Activated T-helper 1 cell treated with anti-CD3 and anti-CD28 coated beads, Interleukin-12 subunit alpha, Interleukin-12 subunit beta, Interleukin-2, Interleukin-4 antibody, amounts not matched to agents 30 ng/mL and 10 ng/mL and 1 ng/mL, durations not matched to agents 14 hours and 24 hours and 36 hours (primary cell): ENCODE measurements around the gene UACA. TPM values are rescaled to one million over a fixed set of nuclear protein-coding genes. Genes with fewer than 3 reads are reported as not detected.
A peak's percentile ranks its signal among the peaks of the same experiment; 100 is the strongest.
"Not testable (repeated sequence)": the region's sequence is repeated elsewhere in the genome, so short reads cannot be mapped to it uniquely, and the experiment has no call there.

ENCODE experiments used
- DNase-seq: peaks from one replicate; pipeline ENCODE4 v3.0.0; 2021; ENCODE audit warnings: low spot score
- H3K27ac Mint-ChIP-seq: one replicate; pipeline ENCODE4 v1.8.0; 2021; ENCODE audit warnings: mild to moderate bottlenecking, mixed read lengths
- H3K27me3 Mint-ChIP-seq: one replicate; pipeline ENCODE4 v1.8.0; 2022; ENCODE audit warnings: mild to moderate bottlenecking, moderate library complexity, mixed read lengths; ENCODE audit not compliant: insufficient read depth
- H3K36me3 Mint-ChIP-seq: one replicate; pipeline ENCODE4 v1.8.0; 2021; ENCODE audit warnings: low read depth, mixed read lengths
- H3K4me1 Mint-ChIP-seq: one replicate; pipeline ENCODE4 v1.8.0; 2021; ENCODE audit warnings: low read depth, mixed read lengths
- H3K4me3 Mint-ChIP-seq: one replicate; pipeline ENCODE4 v1.8.0; 2021; ENCODE audit warnings: mild to moderate bottlenecking, moderate library complexity, mixed read lengths
- H3K9me3 Mint-ChIP-seq: one replicate; pipeline ENCODE4 v1.8.0; 2021; ENCODE audit warnings: mixed read lengths
- intact Hi-C: fragments of 100-400 bp; cut with micrococcal nuclease; formaldehyde crosslinking; loops from one replicate; pipeline ENCODE4 v1.15.1; 2024
- total RNA-seq: library from RNA; stranded (reverse); gene quantifications from 2 replicates; pipeline ENCODE4 v1.2.3, GENCODE V29; 2022

UACA gene
- total RNA-seq, 1 donor from 2014 or later = 0.57 TPM

DNA sequence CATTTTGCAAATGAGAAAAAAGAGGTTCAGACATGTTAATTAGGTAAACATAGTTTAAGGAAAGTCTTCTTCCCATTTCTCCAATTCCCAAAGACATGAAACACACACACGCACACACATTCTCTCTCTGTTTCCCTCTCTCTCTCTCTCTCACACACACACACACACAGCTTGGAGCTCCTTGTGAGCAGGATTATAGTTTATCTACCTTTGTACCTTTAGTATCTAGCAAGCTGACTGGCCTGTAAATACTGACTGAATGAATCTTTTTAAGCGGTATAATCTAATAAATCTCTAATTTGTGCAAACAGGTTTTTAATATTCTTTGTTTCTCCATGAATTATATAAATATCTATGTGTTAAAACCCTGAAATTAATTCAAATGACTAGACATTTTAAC lies 73.3 kb downstream of the UACA start:
- DNase-seq = no peak
- Mint-ChIP-seq H3K36me3 (no peaks in the 10 kb centered on the region), H3K27me3 (peaks cover 10% of the 10 kb centered on the region), H3K4me1 (no peaks in the 10 kb centered on the region), H3K27ac (no peak overlapping the region), H3K4me3 (no peak overlapping the region), H3K9me3 (no peaks in the 10 kb centered on the region)
- intact Hi-C loops = no loop called here

DNA sequence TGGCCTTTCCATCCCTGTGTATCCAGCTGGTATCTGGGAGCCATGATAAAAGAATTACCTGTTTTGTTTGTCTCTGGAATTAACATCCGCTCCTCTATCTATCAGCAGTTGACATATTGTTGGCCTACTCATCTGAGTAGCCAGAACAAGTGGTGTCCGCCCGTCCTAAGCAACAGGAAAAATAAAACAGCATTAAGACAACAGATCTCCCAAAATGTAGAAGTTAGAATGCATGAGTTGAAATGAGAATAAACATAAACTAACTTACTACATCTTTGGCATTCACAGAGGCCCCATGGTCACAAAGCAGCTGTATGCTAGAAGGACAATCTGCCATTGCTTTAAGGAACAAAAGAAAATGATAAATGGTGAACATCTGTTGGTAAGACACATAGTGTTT lies 75.9 kb downstream of the UACA start:
- DNase-seq = no peak
- Mint-ChIP-seq H3K36me3 (no peaks in the 10 kb centered on the region), H3K27me3 (peaks cover 13% of the 10 kb centered on the region), H3K27ac (no peak overlapping the region), H3K9me3 (no peaks in the 10 kb centered on the region), H3K4me3 (no peak overlapping the region), H3K4me1 (no peaks in the 10 kb centered on the region)
- intact Hi-C loops = no loop called here

DNA sequence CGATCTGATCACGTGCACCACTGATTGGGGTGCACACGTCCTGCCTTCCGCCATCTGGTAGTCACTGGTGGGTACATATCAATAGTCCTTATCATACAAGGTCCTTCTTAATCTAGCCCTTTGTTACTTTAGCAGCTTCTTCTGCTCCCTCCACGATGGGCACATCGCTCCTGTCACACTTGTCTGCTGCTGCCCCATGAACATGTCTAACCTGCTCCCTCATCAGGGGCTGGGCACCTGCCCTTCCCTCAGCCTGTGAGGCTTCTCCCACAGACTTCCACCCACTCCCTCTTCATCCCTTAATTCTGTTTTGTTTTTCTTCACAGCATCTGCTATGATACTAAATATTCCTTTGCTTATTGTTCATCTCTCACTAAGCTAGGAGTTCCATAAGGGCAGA lies 82.5 kb downstream of the UACA start:
- H3K4me1 Mint-ChIP-seq = no peaks in the 10 kb centered on the region
- H3K27ac Mint-ChIP-seq = no peak overlapping the region
- intact Hi-C loops = no loop called here
- H3K9me3 Mint-ChIP-seq = no peaks in the 10 kb centered on the region
- DNase-seq = no peak
- H3K27me3 Mint-ChIP-seq = peaks cover 50% of the 10 kb centered on the region
- no peak overlapping the region for H3K4me3 Mint-ChIP-seq
- no peaks in the 10 kb centered on the region for H3K36me3 Mint-ChIP-seq

DNA sequence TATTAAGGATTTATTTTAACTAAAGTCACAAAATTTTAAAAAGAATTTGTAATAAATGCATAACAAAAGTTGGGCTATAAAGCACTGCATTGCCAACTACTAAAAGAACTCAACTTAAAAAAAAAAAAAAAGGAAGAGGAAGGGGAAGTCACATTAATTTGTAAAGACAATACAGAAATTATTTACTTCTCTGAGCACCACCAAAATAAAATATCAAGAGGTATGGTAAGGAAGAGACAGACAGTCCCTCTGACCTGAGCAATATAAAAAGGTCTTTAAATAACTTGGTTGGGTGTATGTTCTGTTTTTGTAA lies 83.5 kb downstream of the UACA start:
- intact Hi-C loops = loop anchor here (10.0 kb wide), 1 partner anchor 45 kb away; no protein-coding TSS in a partner anchor
- H3K27me3 Mint-ChIP-seq = peaks cover 53% of the 10 kb centered on the region
- DNase-seq = no peak
- no peaks in the 10 kb centered on the region for H3K9me3 Mint-ChIP-seq
- H3K4me1 Mint-ChIP-seq = no peaks in the 10 kb centered on the region
- no peak overlapping the region for H3K4me3 Mint-ChIP-seq
- no peaks in the 10 kb centered on the region for H3K36me3 Mint-ChIP-seq
- no peak overlapping the region for H3K27ac Mint-ChIP-seq

DNA sequence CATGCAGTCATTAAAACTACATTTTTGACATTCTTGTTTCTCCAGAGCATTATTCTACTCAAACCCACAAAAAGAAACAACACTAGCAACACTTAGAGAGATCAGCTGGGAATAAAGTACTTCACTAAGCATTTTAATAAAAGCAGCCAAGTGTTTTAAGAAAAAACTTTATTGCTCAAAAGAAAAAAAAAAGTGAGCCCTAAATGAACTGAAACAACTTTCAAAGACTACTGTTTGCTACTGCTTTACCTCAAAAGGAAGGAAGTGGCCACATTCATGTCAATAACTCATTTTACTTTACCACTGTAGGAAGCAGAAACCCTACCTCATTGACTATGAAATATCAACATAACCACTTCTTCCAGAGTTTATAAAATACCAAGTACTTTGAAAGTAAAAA lies 91.3 kb downstream of the UACA start:
- Mint-ChIP-seq H3K27me3 (peaks cover 35% of the 10 kb centered on the region), H3K4me1 (peaks cover 11% of the 10 kb centered on the region), H3K36me3 (no peaks in the 10 kb centered on the region), H3K4me3 (peak overlapping the region; percentile 0), H3K27ac (peak overlapping the region; percentile 26), H3K9me3 (no peaks in the 10 kb centered on the region)
- intact Hi-C loops = loop anchor here (5.0 to 10.0 kb wide), 2 partner anchors 53 to 180 kb away; no protein-coding TSS in a partner anchor
- DNase-seq = peak; percentile 12

DNA sequence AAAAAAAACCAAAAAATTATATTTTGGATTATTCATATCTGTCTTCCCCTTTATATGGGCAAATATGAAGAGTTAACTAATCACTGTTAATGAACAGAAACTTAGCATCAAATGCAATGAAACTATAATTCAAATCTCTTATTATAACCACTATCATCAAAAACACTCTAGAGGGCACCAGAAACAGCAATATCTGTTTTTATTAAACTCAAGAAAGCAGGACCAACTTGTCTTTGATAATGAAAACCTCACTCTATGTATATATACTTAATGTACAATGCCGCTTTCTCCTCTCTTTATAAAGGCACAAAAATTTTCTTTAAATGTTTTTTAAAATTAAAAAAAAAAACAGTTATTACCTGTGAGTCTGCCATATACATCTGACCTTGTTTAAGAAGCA lies 92.7 kb downstream of the UACA start:
- Mint-ChIP-seq H3K4me3 (no peak overlapping the region), H3K9me3 (no peaks in the 10 kb centered on the region), H3K27ac (no peak overlapping the region), H3K27me3 (peaks cover 26% of the 10 kb centered on the region), H3K36me3 (no peaks in the 10 kb centered on the region), H3K4me1 (peaks cover 11% of the 10 kb centered on the region)
- intact Hi-C loops = loop anchor here (5.0 to 10.0 kb wide), 2 partner anchors 54 to 178 kb away; no protein-coding TSS in a partner anchor
- DNase-seq = no peak

DNA sequence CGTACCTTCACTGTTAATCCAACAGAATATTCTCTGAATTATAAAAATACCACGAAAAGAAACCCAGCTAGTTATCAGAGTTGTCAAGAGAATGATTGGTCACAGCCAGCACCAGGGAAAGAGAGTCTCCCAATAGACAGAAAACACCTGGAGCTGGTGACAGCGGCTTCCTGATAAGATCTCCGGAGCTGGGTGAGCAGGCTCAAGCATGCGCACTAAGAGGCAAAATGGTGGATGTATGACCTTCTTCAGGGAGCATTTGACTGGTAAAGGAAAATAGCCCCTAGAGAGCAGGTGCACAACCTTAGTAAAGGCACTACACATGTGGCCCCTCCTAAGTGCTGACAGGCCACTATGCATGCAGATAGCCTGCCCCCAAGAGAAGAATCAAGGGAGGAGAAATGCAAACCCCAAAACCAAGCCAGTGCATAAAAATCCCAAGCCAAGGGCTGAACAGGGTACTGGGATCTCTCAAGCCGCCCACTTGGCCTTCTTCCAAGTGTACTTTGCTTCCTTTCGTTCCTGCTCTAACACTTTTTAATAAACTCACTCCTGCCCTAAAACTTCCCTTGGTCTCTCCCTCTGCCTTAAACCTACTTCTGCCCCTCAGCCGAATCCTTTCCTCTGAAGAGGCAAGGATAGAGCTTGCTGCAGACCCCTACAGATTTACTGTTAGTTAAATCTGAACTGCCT lies 93.2 kb downstream of the UACA start:
- intact Hi-C loops = loop anchor here (5.0 to 10.0 kb wide), 3 partner anchors 55 to 178 kb away; no protein-coding TSS in a partner anchor
- Mint-ChIP-seq H3K27me3 (peaks cover 22% of the 10 kb centered on the region), H3K36me3 (no peaks in the 10 kb centered on the region), H3K9me3 (no peaks in the 10 kb centered on the region), H3K4me1 (peaks cover 11% of the 10 kb centered on the region), H3K4me3 (no peak overlapping the region), H3K27ac (no peak overlapping the region)
- no peak for DNase-seq

DNA sequence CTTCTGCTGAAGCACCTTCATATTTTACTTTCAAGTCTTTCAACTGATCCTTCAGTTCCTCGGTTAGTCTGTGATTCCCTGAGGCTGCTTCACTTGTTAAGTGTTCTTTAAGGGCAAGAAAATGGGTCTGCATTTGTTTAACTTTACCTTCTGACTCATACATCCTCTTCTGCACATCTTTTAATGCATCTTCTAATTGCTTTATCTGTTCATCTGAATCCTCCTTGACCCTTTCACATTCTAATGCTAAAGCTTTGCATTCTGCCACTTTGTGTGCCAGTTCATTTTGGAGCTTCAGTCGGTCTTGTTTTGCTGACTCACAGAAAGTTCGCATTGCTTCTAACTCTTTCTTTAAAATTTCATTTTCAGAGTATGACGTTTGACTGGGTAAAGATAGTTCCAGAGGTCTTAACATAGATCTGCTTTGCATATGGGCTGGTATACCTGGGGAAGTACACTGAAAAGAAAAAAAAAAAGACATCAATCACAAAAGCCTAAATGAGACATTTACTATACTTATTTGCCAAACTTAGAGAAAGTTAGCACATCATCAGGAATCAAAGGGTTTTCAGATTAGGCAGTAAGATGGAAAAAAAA lies 94.3 kb downstream of the UACA start:
- no peaks in the 10 kb centered on the region for H3K36me3 Mint-ChIP-seq
- H3K9me3 Mint-ChIP-seq = no peaks in the 10 kb centered on the region
- DNase-seq = no peak
- no peak overlapping the region for H3K27ac Mint-ChIP-seq
- H3K4me1 Mint-ChIP-seq = peaks cover 11% of the 10 kb centered on the region
- intact Hi-C loops = loop anchor here (10.0 kb wide), 1 partner anchor 114 kb away; no protein-coding TSS in a partner anchor
- H3K27me3 Mint-ChIP-seq = peaks cover 18% of the 10 kb centered on the region
- no peak overlapping the region for H3K4me3 Mint-ChIP-seq

DNA sequence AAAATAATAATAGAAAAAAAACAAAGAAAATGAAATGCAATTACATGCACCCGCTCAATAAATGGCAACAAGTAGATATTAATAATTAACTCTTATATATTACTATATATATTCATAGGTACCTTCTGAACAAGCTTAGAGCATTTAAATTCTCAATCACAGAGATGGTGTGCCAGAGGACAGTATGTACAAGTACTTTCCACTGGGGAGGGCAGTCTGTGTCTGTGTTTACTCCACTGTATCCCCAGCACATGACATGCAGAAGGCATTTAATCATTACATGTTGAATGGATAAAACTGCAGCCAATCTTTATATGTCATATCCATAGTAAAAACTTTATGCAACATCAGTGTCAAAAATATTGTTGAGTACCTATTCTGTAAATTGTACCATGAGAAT lies 97.8 kb downstream of the UACA start:
- no peak overlapping the region for H3K4me3 Mint-ChIP-seq
- intact Hi-C loops = loop anchor here (10.0 kb wide), 1 partner anchor 111 kb away; no protein-coding TSS in a partner anchor
- H3K9me3 Mint-ChIP-seq = no peaks in the 10 kb centered on the region
- H3K36me3 Mint-ChIP-seq = no peaks in the 10 kb centered on the region
- peaks cover 9% of the 10 kb centered on the region for H3K27me3 Mint-ChIP-seq
- H3K27ac Mint-ChIP-seq = no peak overlapping the region
- DNase-seq = no peak
- H3K4me1 Mint-ChIP-seq = peaks cover 6% of the 10 kb centered on the region

DNA sequence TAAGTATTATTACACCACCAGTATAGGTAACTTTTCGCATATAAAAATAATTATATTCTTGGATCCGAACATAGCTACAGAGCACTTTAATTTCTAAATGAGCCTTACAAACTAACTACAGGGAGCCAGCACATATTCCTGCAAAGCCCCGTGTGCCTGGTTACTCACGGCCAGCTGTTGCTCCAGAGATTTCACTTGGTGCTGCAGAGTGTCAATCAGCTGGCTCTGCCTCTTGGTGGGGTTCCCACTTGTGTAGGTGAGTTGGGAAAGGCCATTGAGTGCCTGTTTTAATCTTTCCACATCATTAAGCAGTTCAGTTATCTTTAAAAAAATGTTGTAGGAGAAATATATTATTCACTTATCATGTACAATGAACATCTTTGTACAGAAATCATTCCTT lies 98.9 kb downstream of the UACA start:
- intact Hi-C loops = loop anchor here (10.0 kb wide), 1 partner anchor 110 kb away; no protein-coding TSS in a partner anchor
- Mint-ChIP-seq H3K9me3 (no peaks in the 10 kb centered on the region), H3K4me1 (peaks cover 11% of the 10 kb centered on the region), H3K36me3 (no peaks in the 10 kb centered on the region), H3K27me3 (peaks cover 4% of the 10 kb centered on the region), H3K27ac (no peak overlapping the region), H3K4me3 (no peak overlapping the region)
- DNase-seq = no peak

DNA sequence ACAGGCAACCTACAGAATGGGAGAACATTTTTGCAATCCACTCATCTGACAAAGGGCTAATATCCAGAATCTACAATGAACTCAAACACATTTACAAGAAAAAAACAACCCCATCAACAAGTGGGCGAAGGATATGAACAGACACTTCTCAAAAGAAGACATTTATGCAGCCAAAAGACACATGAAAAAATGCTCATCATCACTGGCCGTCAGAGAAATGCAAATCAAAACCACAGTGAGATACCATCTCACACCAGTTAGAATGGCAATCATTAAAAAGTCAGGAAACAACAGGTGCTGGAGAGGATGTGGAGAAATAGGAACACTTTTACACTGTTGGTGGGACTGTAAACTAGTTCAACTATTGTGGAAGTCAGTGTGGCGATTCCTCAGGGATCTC lies 100.3 kb downstream of the UACA start:
- H3K27ac Mint-ChIP-seq, H3K9me3 Mint-ChIP-seq, H3K4me3 Mint-ChIP-seq, DNase-seq, H3K36me3 Mint-ChIP-seq, H3K27me3 Mint-ChIP-seq: not testable (repeated sequence)
- intact Hi-C loops = loop anchor here (10.0 kb wide), 1 partner anchor 108 kb away; no protein-coding TSS in a partner anchor
- peaks cover 11% of the 10 kb centered on the region for H3K4me1 Mint-ChIP-seq

DNA sequence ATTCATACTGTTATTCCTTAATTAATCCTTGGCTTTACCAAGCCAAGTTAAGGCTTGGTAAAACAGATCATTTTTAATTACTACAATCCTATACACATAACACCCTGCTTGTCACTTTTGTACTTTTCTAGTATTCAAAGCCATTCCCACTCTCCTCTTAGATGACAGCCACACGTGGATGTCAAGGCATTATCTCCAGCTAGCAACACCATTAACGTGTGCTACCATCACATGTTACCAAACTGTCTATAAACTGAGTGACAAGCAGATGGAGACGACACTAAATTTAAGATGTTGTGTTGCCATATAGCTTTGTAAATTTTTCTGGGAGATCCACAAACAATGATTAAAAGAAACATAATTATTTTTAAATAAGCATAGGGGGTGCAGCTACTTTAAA lies 103.7 kb downstream of the UACA start:
- no peak overlapping the region for H3K4me3 Mint-ChIP-seq

DNA sequence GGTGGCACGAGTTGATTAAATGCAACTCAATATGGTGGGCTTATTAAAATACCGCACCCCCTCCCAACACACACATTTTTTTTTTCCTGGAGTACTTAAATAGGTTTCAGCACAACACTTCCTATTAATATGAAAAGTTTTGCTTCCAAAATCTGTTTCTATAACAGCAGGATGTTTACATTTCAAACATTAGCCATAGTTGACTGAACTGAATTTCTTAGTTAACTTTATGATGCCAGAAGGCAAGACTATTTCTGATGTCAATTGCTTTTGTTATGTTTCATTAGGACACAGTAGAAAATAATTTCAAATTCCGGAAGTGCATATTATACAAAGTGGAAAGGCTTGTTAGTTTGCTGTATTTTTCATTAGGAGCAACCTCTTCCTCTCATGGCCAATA lies 104.7 kb downstream of the UACA start:
- no peaks in the 10 kb centered on the region for H3K36me3 Mint-ChIP-seq
- H3K4me1 Mint-ChIP-seq = peaks cover 11% of the 10 kb centered on the region
- peaks cover 11% of the 10 kb centered on the region for H3K27me3 Mint-ChIP-seq
- no peak for DNase-seq
- intact Hi-C loops = no loop called here
- H3K27ac Mint-ChIP-seq = no peak overlapping the region
- H3K9me3 Mint-ChIP-seq = no peaks in the 10 kb centered on the region
- no peak overlapping the region for H3K4me3 Mint-ChIP-seq

More for the DNA sequence above, 103.7 kb downstream of the UACA start:
- Mint-ChIP-seq H3K36me3 (no peaks in the 10 kb centered on the region), H3K4me1 (peaks cover 11% of the 10 kb centered on the region), H3K27ac (no peak overlapping the region), H3K27me3 (peaks cover 8% of the 10 kb centered on the region), H3K9me3 (no peaks in the 10 kb centered on the region)
- no peak for DNase-seq
- intact Hi-C loops = loop anchor here (10.0 kb wide), 1 partner anchor 105 kb away; no protein-coding TSS in a partner anchor
